HG02970 (cell line): ENCODE data around the gene RNF167.
"Not testable (repeated sequence)": the region's sequence is repeated elsewhere in the genome, so short reads cannot be mapped to it uniquely, and the experiment has no call there.

Experiments used
- ATAC-seq: cut with Tn5 transposase; IDR thresholded peaks from one replicate; pipeline ENCODE4 v1.9.1; 2021; ENCODE audit warnings: mild to moderate bottlenecking, moderate library complexity, moderate number of reproducible peaks; ENCODE audit not compliant: unreplicated experiment, low FRiP score

Gene RNF167

GRCh38 chr17:4901648-4902344 lies 38.3 kb upstream of the RNF167 start:
- no peak for ATAC-seq

GRCh38 chr17:4902540-4902939 lies 37.5 kb upstream of the RNF167 start:
- ATAC-seq, result no peak

GRCh38 chr17:4903051-4903818 lies 36.8 kb upstream of the RNF167 start, which contains the start of gene CHRNE:
TSS of gene CHRNE (minus strand) at chr17:4903098. CDS start at chr17:4903063, 35 bp downstream.
- ATAC-seq, result no peak

- not testable (repeated sequence) for ATAC-seq
These were observed 33.4 kb upstream of the RNF167 start for GRCh38 chr17:4906642-4907041.

GRCh38 chr17:4908301-4908700 lies 31.8 kb upstream of the RNF167 start:
- ATAC-seq, result no peak

- no peak for ATAC-seq
These were observed 31.2 kb upstream of the RNF167 start for GRCh38 chr17:4908711-4909496.

GRCh38 chr17:4913994-4914393 lies 26.1 kb upstream of the RNF167 start:
- no peak for ATAC-seq

- ATAC-seq, result not testable (repeated sequence)
These were observed 25.5 kb upstream of the RNF167 start for GRCh38 chr17:4914551-4914950.

GRCh38 chr17:4919511-4920047 lies 20.5 kb upstream of the RNF167 start:
- ATAC-seq, result no peak

- ATAC-seq, result no peak
These were observed 19.6 kb upstream of the RNF167 start for GRCh38 chr17:4920351-4921048.

- ATAC-seq, result no peak
These were observed 18.7 kb upstream of the RNF167 start for GRCh38 chr17:4921320-4921719.

GRCh38 chr17:4926577-4927335 lies 13.3 kb upstream of the RNF167 start:
- not testable (repeated sequence) for ATAC-seq

GRCh38 chr17:4928881-4929280 lies 11.2 kb upstream of the RNF167 start:
- ATAC-seq, result no peak

GRCh38 chr17:4931963-4932362 lies 8.1 kb upstream of the RNF167 start, which contains the start of gene GP1BA:
TSS of gene GP1BA (plus strand) at chr17:4932277. CDS start at chr17:4932605, 328 bp downstream.
- no peak for ATAC-seq

GRCh38 chr17:4932756-4933155 lies 7.3 kb upstream of the RNF167 start:
- no peak for ATAC-seq

- no peak for ATAC-seq
These were observed 6.4 kb upstream of the RNF167 start for GRCh38 chr17:4933646-4934045.

- ATAC-seq, result no peak
These were observed 5.7 kb upstream of the RNF167 start for GRCh38 chr17:4934173-4934979.

GRCh38 chr17:4935650-4936049 lies 4.4 kb upstream of the RNF167 start:
- ATAC-seq, result no peak

GRCh38 chr17:4936436-4936835 lies 3.6 kb upstream of the RNF167 start:
- no peak for ATAC-seq
